ENCODE results near the gene PRSS38. TPM values are rescaled to one million over a fixed set of nuclear protein-coding genes. Genes with fewer than 3 reads are reported as not detected.
A peak's percentile ranks its signal among the peaks of the same experiment; 100 is the strongest.

The PRSS38 gene
- total RNA-seq, 1 experiment from 2014 or later = not detected

DNA sequence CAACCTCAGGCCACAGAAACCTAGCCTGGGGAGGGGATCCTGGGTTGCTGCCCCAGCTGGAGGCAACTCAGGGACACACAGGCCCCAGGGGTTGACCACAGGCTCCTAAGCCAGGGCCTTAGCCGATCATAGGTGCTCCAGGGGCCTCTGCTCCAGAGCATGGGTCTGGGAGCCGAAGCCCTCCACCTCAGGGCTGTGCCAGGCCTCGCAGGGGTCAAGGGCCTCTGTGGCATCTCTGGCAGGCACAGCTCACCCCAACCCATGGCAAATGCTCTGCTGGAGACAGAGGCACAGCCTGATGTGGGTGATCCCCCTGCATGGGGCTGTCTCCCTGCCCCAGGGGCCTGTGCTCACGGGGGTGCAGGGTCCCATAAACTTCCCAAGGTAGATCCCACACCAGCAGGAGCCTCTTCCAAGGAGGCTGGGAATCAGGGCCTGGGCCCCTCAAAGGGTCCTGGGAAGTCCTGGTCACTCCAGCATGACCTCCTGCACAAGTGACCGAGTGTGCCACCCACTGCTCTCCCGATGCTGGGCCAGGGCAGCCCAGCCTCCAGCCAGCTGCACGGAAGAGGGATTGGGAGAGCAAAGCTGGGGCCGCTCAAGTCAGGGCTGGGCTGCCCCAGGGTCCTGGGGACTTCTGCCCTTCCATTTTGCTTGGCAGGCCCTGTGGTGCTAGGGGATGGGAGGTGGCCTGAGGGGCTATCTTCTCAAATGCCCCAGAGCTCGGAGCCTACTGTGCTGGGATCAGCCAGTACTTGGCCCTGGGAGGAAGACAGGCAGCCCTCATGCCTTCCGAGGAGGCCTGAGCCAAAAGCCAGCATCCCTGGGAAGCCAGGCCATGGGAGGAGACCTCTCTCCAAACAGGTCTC is 22.2 kb upstream of the PRSS38 start:
- no peak for DNase-seq (ENCODE audit: low read depth)

- DNase-seq (ENCODE audit: low read depth) = peak; percentile 65
Measured at GRCh38 chr1:227793948-227794816, 21.3 kb upstream of the PRSS38 start.

- no peak for DNase-seq (ENCODE audit: low read depth)
Measured at GRCh38 chr1:227794817-227795192, 20.7 kb upstream of the PRSS38 start.

DNA sequence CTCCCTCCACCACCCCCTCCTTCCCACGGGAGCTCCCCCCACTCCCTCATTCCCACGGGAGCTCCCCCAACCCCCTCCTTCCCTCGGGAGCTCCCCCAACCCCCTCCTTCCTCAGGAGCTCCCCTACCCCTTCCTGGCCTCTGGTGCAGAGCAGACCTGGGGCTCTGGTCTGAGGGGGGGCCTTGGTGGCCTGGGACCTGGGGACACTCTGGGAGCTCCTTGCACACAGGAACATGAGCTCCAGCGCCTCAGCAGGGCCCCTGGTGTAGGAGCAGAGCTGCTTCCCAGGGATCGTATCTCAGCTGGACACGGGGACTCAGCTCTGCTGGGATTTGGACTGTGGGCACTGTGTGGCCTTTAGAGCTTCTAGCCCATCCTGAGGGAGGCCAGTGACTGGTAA is 19.7 kb upstream of the PRSS38 start:
- DNase-seq (ENCODE audit: low read depth) = no peak

GRCh38 chr1:227796359-227796915 is 19.0 kb upstream of the PRSS38 start:
- no peak for DNase-seq (ENCODE audit: low read depth)

GRCh38 chr1:227797144-227797543 is 18.3 kb upstream of the PRSS38 start:
- DNase-seq (ENCODE audit: low read depth) = no peak

GRCh38 chr1:227797625-227798024 is 17.9 kb upstream of the PRSS38 start:
- DNase-seq (ENCODE audit: low read depth) = no peak

GRCh38 chr1:227798078-227798802 is 17.2 kb upstream of the PRSS38 start:
- DNase-seq (ENCODE audit: low read depth) = no peak

DNA sequence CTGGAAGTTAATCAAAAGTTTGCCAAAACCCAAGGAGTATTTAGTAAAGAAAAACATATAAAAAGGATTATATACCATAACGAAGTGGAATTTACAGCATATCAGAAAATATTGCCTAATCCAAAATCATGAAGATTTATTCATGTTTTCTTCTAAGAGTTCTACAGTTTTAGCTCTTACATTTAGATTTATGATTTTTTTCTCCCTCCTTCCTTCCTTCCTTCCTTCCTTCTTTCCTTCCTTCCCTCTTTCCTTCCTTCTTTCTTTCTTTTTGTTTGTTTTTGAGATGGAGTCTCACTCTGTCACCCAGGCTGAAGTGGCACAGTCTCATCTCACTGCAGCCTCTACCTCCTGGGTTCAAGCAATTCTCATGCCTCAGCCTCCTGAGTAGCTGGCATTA is 15.7 kb upstream of the PRSS38 start:
- no peak for DNase-seq (ENCODE audit: low read depth)

DNA sequence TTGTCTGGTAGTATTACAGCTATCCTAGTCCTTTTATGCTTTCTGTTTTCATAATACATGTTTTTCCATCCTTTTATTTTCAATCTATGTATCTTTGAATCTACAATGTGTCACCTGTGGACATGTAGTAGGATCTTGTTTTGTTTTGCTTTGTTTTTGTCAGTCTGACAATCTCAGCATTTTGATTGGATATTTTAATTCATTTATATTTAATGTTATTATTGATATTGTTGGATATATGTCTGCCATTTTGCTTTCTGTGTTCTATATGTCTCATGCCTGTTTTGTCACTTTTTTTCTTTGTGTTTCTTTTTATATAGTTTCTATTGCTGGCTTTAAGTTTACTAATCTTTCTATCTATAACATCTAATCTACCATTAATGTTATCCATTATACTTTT is 11.5 kb upstream of the PRSS38 start:
- DNase-seq (ENCODE audit: low read depth) = no peak

DNA sequence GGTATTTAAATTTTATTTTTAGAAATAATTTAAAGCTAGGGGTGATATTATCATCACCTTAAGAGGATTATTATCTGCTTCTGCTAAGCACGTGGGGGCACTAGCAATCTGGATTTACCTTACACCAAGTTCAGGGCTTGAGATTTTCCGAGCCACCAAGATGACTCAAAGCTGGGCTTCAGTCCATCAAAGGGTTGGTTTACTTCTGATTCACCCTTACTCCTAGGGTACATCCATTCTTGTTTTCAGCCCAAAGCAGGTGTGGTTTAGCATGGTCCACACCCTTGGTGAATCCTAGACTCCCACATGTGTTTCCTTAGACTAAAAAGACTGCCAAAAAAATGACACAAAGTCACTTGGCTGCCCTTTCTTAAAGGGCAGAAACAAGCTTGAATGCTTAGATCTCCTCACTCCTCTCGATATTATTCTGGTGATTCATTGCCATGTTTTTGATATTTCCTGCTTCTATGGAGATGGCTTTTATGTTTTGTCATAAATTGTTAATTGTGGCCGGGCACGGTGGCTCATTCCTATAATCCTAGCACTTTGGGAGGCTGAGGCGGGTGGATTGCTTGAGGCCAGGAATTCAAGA is 9.8 kb upstream of the PRSS38 start:
- DNase-seq (ENCODE audit: low read depth) = peak; percentile 80

DNA sequence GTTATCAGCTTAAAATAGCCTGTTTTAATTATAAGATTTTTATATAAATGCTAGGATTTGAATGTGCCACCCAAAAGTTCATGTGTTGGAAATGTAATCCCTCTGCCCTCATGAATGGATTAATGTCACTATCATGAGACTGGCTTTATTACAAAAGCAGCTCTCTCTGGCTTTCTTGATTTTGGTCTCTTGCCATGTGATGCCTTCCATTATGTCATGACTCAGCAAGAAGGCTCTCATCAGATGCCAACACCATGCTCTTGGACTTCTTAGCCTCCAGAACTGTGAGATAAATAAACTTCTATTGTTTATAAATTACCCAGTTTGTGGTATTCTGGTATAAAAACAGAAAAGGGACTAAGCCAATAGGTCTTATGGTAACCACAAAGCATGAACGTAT is 6.9 kb upstream of the PRSS38 start:
- no peak for DNase-seq (ENCODE audit: low read depth)

DNA sequence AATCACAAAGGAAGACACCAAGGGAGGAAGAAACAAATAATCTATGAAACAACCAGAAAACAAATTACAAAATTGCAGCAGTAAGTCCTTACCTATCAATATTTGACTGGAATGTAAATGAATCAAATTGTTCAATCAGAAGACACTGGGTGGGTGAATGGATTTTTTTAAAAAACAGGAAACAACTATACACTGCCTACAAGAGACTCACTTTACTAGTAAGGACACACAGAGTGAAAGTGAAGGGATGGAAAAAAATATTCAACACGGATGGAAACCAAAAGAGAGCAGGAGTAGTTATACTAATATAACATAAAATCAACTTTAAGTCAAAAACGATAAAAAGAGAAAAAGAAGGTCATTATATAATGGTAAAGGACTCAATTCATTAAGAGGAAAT is 6.4 kb upstream of the PRSS38 start:
- no peak for DNase-seq (ENCODE audit: low read depth)

- DNase-seq (ENCODE audit: low read depth) = no peak
Measured at GRCh38 chr1:227813962-227814361, 1.5 kb upstream of the PRSS38 start.

- no peak for DNase-seq (ENCODE audit: low read depth)
Measured at GRCh38 chr1:227816750-227817446, 1.4 kb downstream of the PRSS38 start.

- DNase-seq (ENCODE audit: low read depth) = no peak
Measured at GRCh38 chr1:227823537-227823936, 8.1 kb downstream of the PRSS38 start.

DNA sequence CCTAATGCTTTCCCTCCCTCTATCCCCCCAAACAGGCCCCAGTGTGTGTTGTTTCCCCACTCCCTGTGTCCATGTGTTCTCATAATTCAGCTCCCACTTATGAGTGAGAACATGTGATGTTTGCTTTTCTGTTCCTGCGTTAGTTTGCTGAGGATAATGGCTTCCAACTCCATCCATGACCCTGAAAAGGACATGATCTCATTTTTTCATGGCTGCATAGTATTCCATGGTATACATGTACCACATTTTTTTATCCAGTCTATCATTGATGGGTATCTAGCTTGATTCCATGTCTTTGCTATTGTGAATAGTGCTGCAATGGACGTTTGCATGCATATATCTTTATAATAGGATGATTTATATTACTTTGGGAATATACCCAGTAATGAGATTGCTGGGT is 8.7 kb downstream of the PRSS38 start:
- no peak for DNase-seq (ENCODE audit: low read depth)

DNA sequence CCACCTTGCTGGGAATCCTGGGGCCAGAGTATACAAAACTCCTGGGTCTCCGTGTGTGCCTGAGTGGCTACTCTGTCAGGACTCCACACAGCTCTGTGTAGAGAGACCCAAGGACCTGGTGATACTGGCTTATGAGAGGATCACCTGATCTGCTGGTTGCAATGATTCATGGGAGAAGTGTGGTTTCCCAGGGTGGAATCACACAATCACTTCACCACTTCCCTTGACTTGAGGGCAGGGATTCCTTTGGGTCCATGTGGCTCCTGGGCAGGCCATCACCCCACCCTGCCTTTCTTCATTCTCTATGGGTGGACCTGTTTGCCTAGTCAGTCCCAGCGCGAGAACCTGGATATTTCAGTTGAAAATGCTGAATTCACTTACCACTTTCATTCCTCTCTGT is 13.3 kb downstream of the PRSS38 start:
- DNase-seq (ENCODE audit: low read depth) = no peak

DNA sequence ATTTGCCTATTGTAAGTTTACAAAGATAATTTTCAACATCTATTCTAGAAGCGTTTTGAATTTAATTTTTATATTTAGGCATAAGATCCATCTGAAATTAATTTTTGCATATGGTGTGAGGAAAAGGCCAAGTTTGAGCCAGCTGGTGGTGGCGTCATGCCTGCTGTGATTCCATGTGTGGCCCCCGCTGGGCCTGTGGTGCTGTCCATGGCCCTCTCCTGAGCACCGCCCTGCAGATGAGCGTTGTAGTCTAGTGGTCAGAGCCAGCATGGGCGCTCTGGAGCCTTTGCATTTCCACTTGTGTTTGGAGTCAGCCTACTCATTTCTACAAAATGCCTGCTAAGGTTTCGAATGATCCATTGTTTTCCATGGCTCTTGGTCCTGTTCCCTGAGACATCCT is 22.7 kb downstream of the PRSS38 start:
- DNase-seq (ENCODE audit: low read depth) = no peak

- no peak for DNase-seq (ENCODE audit: low read depth)
Measured at GRCh38 chr1:227841096-227841495, 25.6 kb downstream of the PRSS38 start.

Data from Daoy (cell line).